HG02763 (cell line): ENCODE data around the gene TRABD2B.

Experiments used
- ATAC-seq: cut with Tn5 transposase; IDR thresholded peaks from one replicate; pipeline ENCODE4 v1.9.1; 2021; ENCODE audit warnings: mild to moderate bottlenecking, moderate library complexity; ENCODE audit not compliant: unreplicated experiment

Gene TRABD2B

GRCh38 chr1:47914218-47914938 is 82.8 kb downstream of the TRABD2B start:
- no peak for ATAC-seq

- ATAC-seq, result no peak
These were observed 83.9 kb downstream of the TRABD2B start for GRCh38 chr1:47913225-47913823.

GRCh38 chr1:47912756-47913155 is 84.4 kb downstream of the TRABD2B start:
- no peak for ATAC-seq

GRCh38 chr1:47911892-47912291 is 85.3 kb downstream of the TRABD2B start:
- ATAC-seq, result no peak

- no peak for ATAC-seq
These were observed 85.8 kb downstream of the TRABD2B start for GRCh38 chr1:47911424-47911823.

GRCh38 chr1:47908258-47908657 is 88.9 kb downstream of the TRABD2B start:
- no peak for ATAC-seq

- no peak for ATAC-seq
These were observed 90.0 kb downstream of the TRABD2B start for GRCh38 chr1:47907177-47907528.

- no peak for ATAC-seq
These were observed 90.5 kb downstream of the TRABD2B start for GRCh38 chr1:47906527-47907176.

GRCh38 chr1:47906009-47906432 is 91.2 kb downstream of the TRABD2B start:
- no peak for ATAC-seq

GRCh38 chr1:47903723-47904122 is 93.5 kb downstream of the TRABD2B start:
- ATAC-seq, result no peak

GRCh38 chr1:47901001-47901575 is 96.1 kb downstream of the TRABD2B start:
- no peak for ATAC-seq

- ATAC-seq, result no peak
These were observed 98.9 kb downstream of the TRABD2B start for GRCh38 chr1:47898133-47898845.

- no peak for ATAC-seq
These were observed 101.7 kb downstream of the TRABD2B start for GRCh38 chr1:47895279-47896125.

GRCh38 chr1:47894410-47895278 is 102.5 kb downstream of the TRABD2B start:
- ATAC-seq, result no peak

- no peak for ATAC-seq
These were observed 103.8 kb downstream of the TRABD2B start for GRCh38 chr1:47893412-47893811.

- no peak for ATAC-seq
These were observed 106.4 kb downstream of the TRABD2B start for GRCh38 chr1:47890779-47891178.

GRCh38 chr1:47888294-47888629 is 108.9 kb downstream of the TRABD2B start:
- ATAC-seq, result no peak

GRCh38 chr1:47887475-47888293 is 109.5 kb downstream of the TRABD2B start:
- no peak for ATAC-seq

GRCh38 chr1:47887060-47887459 is 110.1 kb downstream of the TRABD2B start:
- ATAC-seq, result no peak
